Common myeloid progenitor, CD34-positive (primary cell): ENCODE data around the gene PPIE.
A peak's percentile ranks its signal among the peaks of the same experiment; 100 is the strongest.

ENCODE experiments used
- CTCF ChIA-PET: fragments of 350-600 bp; sonication (Branson Sonifier 250); formaldehyde crosslinking; loops from one replicate; lab custom pipeline; 2021; ENCODE audit warnings: antibody characterized with exemption; lab: Charles Lee
- POLR2A ChIA-PET: fragments of 350-600 bp; sonication (Branson Sonifier 250); formaldehyde crosslinking; loops from one replicate; lab custom pipeline; 2021; ENCODE audit warnings: antibody characterized with exemption; lab: Charles Lee
- DNase-seq, 3 donors: peaks; one replicate each; pipeline versions ENCODE4 v3.0.0 to v3.0.0-alpha.2; 2013
- H3K27ac ChIP-seq, 2 experiments: 1 replicate in 1 of 2; 2 replicates in 1 of 2; pipeline ENCODE4 v1.7.0; 2013; ENCODE audit warnings: inconsistent platforms in 2 of 2, low read length in 2 of 2, mild to moderate bottlenecking in 2 of 2, low read depth in 1 of 2, moderate library complexity in 1 of 2; ENCODE audit not compliant: severe bottlenecking in 2 of 2, insufficient read depth in 1 of 2, poor library complexity in 1 of 2
- H3K27me3 ChIP-seq, 5 experiments: replicated peaks in 2 of 5; 1 replicate in 3 of 5; 2 replicates in 2 of 5; pipeline versions ENCODE4 v1.6.1 to v1.7.0; 2013; ENCODE audit warnings: low read length in 4 of 5, mild to moderate bottlenecking in 2 of 5, moderate library complexity in 2 of 5, inconsistent platforms in 1 of 5; ENCODE audit not compliant: insufficient read depth in 5 of 5, control insufficient read depth in 4 of 5
- H3K36me3 ChIP-seq, 4 experiments: 1 replicate in 2 of 4; 2 replicates in 2 of 4; pipeline versions ENCODE4 v1.6.1 to v1.7.0; 2013; ENCODE audit warnings: low read length in 3 of 4, control low read depth in 1 of 4, mild to moderate bottlenecking in 1 of 4; ENCODE audit not compliant: control insufficient read depth in 4 of 4, insufficient read depth in 4 of 4
- H3K4me1 ChIP-seq, 4 experiments: 1 replicate in 3 of 4; 2 replicates in 1 of 4; pipeline versions ENCODE4 v1.6.1 to v1.7.1; 2013; ENCODE audit warnings: low read length in 3 of 4, mild to moderate bottlenecking in 3 of 4, control low read depth in 1 of 4, inconsistent platforms in 1 of 4, moderate library complexity in 1 of 4; ENCODE audit not compliant: control insufficient read depth in 4 of 4, insufficient read depth in 4 of 4; ENCODE audit errors: control extremely low read depth in 1 of 4
- H3K4me3 ChIP-seq, 7 experiments: 1 replicate in 4 of 7; 2 replicates in 3 of 7; pipeline versions ENCODE4 v1.5.1 to v1.7.0; 2013; ENCODE audit warnings: mild to moderate bottlenecking in 7 of 7, low read length in 6 of 7, moderate library complexity in 6 of 7, inconsistent platforms in 2 of 7, low read depth in 2 of 7, control low read depth in 1 of 7; ENCODE audit not compliant: insufficient read depth in 4 of 7, control insufficient read depth in 1 of 7; ENCODE audit errors: extremely low read depth in 1 of 7
- H3K9me3 ChIP-seq, 5 experiments: 1 replicate in 4 of 5; 2 replicates in 1 of 5; pipeline versions ENCODE4 v1.6.1 to v1.7.1; 2013; ENCODE audit warnings: low read length in 4 of 5, mild to moderate bottlenecking in 2 of 5, inconsistent platforms in 1 of 5, low read depth in 1 of 5, moderate library complexity in 1 of 5; ENCODE audit not compliant: control insufficient read depth in 4 of 5, insufficient read depth in 2 of 5; ENCODE audit errors: control extremely low read depth in 1 of 5
- WGBS: methylation state at CpG from one replicate; pipeline ENCODE4 v1.1.5; 2013; ENCODE audit not compliant: insufficient coverage; 5-methylcytosine and 5-hydroxymethylcytosine counted together

Gene PPIE

DNA sequence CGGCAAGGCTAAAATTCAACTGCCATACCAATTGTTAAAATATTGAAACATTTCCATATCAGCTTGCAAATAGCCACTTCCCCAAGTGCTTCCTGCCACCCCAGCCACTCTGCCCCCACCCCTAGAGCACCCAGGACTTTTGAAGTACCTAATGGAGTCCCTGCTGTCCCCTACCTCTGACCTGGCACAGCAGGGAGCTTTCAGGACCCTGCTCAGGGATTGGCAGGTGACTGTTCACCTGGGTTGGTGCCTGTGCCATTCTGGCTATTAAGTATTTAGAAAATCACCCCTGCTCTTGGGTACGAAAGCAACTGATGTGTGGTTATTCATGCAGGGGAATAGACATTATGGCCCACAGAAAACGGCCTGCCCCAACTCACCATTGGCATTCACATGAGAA, 38.3 kb upstream of the PPIE start:
- CTCF ChIA-PET = interaction anchor here (0.8 to 3.4 kb wide), 7 partner anchors 9 to 270 kb away, joined by 3 to 21 read pairs (median 5); partner anchors contain the start of gene HPCAL4
- H3K4me1 ChIP-seq = peaks cover 0 to 2% (median 0%) of the 10 kb centered on the region in 4 experiments
- H3K9me3 ChIP-seq = peaks cover 0 to 3% (median 0%) of the 10 kb centered on the region in 5 experiments
- H3K36me3 ChIP-seq = no peaks in the 10 kb centered on the region
- no peak overlapping the region for H3K27ac ChIP-seq
- no peak overlapping the region for H3K4me3 ChIP-seq
- POLR2A ChIA-PET = no interaction called here
- WGBS = 100% methylated on average over 1 of the region's 3 CpGs
- no peak for DNase-seq
- H3K27me3 ChIP-seq = peaks cover 5 to 35% (median 22%) of the 10 kb centered on the region in 5 experiments

DNA sequence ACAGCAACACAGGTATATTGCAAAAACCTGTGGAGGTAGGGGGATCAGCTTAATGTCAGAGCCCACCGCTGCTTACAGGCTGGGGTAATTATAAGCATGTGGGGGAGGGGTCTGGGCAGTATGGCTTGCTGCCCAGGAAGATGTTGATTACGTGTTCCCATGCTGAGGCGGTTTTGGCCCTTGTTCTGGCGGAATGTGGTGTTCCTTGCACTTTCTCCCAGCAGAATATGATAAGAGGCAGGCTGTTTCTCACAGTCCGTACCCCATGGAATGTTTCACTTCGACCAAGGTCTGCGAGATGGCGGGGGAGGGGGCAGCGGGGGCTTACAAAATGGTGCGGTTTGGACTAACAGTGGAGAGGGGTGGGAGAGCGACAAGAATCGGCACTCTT, 37.6 kb upstream of the PPIE start:
- CTCF ChIA-PET = interaction anchor here (0.6 to 3.4 kb wide), 14 partner anchors 10 to 301 kb away, joined by 3 to 21 read pairs (median 4); partner anchors contain the start of gene HPCAL4
- peaks cover 0 to 3% (median 0%) of the 10 kb centered on the region in 5 experiments for H3K9me3 ChIP-seq
- peaks cover 0 to 2% (median 0%) of the 10 kb centered on the region in 4 experiments for H3K4me1 ChIP-seq
- peaks cover 3 to 29% (median 22%) of the 10 kb centered on the region in 5 experiments for H3K27me3 ChIP-seq
- H3K27ac ChIP-seq = no peak overlapping the region
- POLR2A ChIA-PET = interaction anchor here (0.7 kb wide), 1 partner anchor 460 kb away, joined by 3 read pairs; the partner anchor contains the start of gene RLF
- 73% methylated on average over 10 of the region's 12 CpGs for WGBS
- H3K4me3 ChIP-seq = no peak overlapping the region
- DNase-seq = no peak
- no peaks in the 10 kb centered on the region for H3K36me3 ChIP-seq

DNA sequence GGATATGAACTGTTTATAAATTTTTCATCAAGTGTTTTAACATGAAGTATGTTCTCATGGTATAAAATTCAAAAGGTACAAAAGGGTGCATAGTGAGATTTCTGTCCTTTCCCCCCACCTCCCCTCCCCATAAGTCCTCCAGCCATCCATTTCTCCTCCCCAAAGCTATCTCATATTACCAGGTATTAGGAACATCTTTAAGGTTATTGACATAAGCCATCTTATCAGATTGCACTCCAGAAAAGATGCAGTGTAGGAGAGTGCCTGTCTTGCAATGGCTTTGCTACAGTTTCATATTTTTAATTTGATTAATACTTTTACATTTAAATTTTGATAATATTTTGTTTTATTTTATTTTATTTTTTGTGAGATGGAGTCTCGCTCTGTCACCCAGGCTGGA, 33.9 kb upstream of the PPIE start:
- Histone ChIP-seq H3K9me3 (no peaks in the 10 kb centered on the region), H3K27me3 (peaks cover 0 to 5% (median 0%) of the 10 kb centered on the region in 5 experiments), H3K4me1 (peaks cover 0 to 2% (median 0%) of the 10 kb centered on the region in 4 experiments), H3K4me3 (no peak overlapping the region), H3K36me3 (no peaks in the 10 kb centered on the region), H3K27ac (no peak overlapping the region)
- CTCF ChIA-PET = interaction anchor here (1.5 kb wide), 1 partner anchor 95 kb away, joined by 3 read pairs; no protein-coding TSS in a partner anchor
- WGBS = no CpG with 5 or more reads among the region's 1 CpG
- no peak for DNase-seq
- POLR2A ChIA-PET = no interaction called here

DNA sequence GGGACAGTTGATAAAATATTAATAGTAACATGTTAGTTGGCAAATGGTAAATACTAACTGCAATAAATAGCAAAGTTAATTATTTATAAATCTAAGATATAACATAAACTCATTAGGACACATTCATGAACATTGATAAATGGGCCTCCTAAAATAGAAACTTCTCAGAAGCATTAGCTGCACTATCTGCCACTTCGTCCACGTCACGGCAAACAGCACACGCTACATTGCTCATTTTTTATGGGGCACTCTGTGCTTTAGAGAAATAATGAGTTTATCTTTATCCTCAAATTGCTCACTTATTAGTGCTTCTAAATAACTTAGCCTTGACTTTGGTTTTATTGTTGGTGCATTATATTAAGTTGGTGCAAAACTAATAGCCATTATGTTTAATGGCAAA, 31.2 kb upstream of the PPIE start:
- WGBS = no CpG with 5 or more reads among the region's 4 CpGs
- Histone ChIP-seq H3K36me3 (no peaks in the 10 kb centered on the region), H3K9me3 (no peaks in the 10 kb centered on the region), H3K4me3 (no peak overlapping the region), H3K27ac (no peak overlapping the region), H3K27me3 (no peaks in the 10 kb centered on the region), H3K4me1 (no peaks in the 10 kb centered on the region)
- ChIA-PET POLR2A (no interaction called here), CTCF (no interaction called here)
- DNase-seq = no peak

DNA sequence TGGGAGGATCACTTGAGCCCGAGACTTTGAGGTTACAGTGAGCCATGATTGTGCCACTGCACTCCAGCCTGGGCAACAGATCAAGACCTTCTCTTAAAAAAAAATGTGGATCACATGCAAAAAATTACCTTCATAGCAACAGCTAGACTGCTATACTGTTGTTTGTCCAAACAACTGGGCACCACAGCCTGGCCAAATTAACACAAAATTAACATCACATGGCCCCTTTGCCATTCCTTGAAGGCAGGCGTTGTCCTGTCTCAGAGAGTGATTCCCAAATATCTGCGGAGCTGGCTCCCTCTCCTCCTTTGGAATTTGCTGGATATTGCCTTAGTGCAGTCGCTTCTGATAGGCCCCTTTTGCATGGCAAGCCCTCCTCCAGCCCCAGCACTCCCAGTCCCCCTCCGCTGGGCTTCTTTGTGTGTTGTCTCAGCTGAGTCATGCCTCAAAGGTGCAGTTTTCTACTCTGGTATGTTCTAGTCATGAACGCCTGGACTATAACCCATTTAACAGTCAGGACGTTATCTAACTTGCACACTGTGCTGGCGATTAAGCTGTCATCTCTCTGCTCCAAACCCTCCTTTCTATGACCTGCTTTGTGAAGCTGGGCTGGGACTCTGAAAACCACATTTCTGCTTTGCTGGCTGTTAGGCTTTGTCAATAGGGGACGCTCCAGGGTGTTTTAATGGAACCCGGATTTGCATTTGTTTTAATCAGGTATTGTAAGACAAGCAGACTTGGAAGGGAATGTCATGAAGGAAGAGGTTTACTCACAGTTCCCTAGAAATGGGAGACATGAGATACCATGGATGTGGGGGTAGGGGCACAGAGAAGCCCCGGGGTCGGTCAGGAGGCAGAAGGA, 27.3 kb upstream of the PPIE start:
- peak overlapping the region in 1 of 2 experiments; percentile 14 for H3K27ac ChIP-seq
- no peaks in the 10 kb centered on the region for H3K36me3 ChIP-seq
- H3K9me3 ChIP-seq = no peaks in the 10 kb centered on the region
- peaks cover 0 to 8% (median 3%) of the 10 kb centered on the region in 5 experiments for H3K27me3 ChIP-seq
- peak in 1 of 3 donors; percentile 34 for DNase-seq
- no peak overlapping the region for H3K4me3 ChIP-seq
- 95% methylated on average over 12 of the region's 12 CpGs for WGBS
- ChIA-PET CTCF (interaction anchor here (0.8 to 1.5 kb wide), 4 partner anchors 9 to 103 kb away, joined by 3 to 6 read pairs (median 4); no protein-coding TSS in a partner anchor), POLR2A (no interaction called here)
- peaks cover 0 to 2% (median 0%) of the 10 kb centered on the region in 4 experiments for H3K4me1 ChIP-seq

DNA sequence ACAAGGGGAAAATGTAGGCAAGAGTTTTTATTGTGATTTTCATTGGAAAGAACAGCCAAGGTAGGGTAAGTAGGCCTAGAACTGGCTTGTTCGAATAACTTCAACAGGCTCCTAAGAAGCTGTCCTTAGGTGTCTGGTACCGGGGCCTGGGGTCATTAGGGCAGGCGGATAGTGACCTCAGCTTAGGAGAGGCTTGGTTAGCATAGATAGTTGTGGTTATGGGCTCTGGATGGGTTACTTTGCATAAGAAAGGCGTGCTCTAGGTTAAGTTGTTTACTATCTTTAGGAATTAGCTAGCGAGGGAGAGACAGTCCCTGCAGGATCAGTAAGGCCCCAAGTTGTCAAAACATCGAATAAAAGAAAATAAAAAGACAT, 26.7 kb upstream of the PPIE start:
- Histone ChIP-seq H3K4me3 (no peak overlapping the region), H3K9me3 (no peaks in the 10 kb centered on the region), H3K4me1 (peaks cover 0 to 2% (median 0%) of the 10 kb centered on the region in 4 experiments), H3K27me3 (peaks cover 0 to 15% (median 7%) of the 10 kb centered on the region in 5 experiments), H3K27ac (peak overlapping the region in 1 of 2 experiments; percentile 14), H3K36me3 (no peaks in the 10 kb centered on the region)
- POLR2A ChIA-PET = no interaction called here
- CTCF ChIA-PET = interaction anchor here (1.3 to 1.4 kb wide), 2 partner anchors 10 to 103 kb away, joined by 3 to 4 read pairs; no protein-coding TSS in a partner anchor
- DNase-seq = no peak
- 100% methylated on average over 2 of the region's 6 CpGs for WGBS
